Measurements from ENCODE around the gene CHI3L1.

DNA sequence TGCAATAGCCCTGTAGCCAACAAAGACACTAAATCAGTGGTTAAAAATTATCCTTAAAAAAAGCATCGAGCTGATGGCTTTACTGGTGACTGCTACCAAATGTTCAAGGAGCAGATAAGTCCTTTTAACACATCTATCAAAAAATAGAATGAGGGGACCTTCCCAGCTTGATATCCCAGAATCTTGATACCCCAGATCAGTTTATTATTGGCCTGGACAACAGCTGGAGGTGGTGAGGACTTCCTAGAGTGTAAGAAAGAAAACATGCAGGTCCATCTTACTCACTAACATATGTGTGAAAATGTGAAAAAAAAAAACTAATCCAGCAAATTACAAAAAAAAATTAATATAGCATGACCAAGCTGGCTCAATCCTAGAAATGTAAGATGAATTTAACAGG is 21.7 kb upstream of the CHI3L1 start:
- TF ChIP-seq, protein P1, sequence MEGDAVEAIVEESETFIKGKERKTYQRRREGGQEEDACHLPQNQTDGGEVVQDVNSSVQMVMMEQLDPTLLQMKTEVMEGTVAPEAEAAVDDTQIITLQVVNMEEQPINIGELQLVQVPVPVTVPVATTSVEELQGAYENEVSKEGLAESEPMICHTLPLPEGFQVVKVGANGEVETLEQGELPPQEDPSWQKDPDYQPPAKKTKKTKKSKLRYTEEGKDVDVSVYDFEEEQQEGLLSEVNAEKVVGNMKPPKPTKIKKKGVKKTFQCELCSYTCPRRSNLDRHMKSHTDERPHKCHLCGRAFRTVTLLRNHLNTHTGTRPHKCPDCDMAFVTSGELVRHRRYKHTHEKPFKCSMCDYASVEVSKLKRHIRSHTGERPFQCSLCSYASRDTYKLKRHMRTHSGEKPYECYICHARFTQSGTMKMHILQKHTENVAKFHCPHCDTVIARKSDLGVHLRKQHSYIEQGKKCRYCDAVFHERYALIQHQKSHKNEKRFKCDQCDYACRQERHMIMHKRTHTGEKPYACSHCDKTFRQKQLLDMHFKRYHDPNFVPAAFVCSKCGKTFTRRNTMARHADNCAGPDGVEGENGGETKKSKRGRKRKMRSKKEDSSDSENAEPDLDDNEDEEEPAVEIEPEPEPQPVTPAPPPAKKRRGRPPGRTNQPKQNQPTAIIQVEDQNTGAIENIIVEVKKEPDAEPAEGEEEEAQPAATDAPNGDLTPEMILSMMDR (IDR thresholded peaks at IDR 0.05) = no peak
- TF ChIP-seq EZH2 (IDR thresholded peaks at IDR 0.05; ENCODE audit: borderline replicate concordance, insufficient read depth, low read depth, low read length, poor library complexity, severe bottlenecking) = no peak

All from B cell (primary cell).